HG02678 (cell line): ENCODE results near the gene RAB3GAP2.
A peak's percentile ranks its signal among the peaks of the same experiment; 100 is the strongest.
"Not testable (repeated sequence)": the region's sequence is repeated elsewhere in the genome, so short reads cannot be mapped to it uniquely, and the experiment has no call there.

Source experiments
- ATAC-seq: cut with Tn5 transposase; IDR thresholded peaks from one replicate; pipeline ENCODE4 v1.9.1; 2021; ENCODE audit warnings: mild to moderate bottlenecking, moderate library complexity; ENCODE audit not compliant: unreplicated experiment

Gene RAB3GAP2, protein sequence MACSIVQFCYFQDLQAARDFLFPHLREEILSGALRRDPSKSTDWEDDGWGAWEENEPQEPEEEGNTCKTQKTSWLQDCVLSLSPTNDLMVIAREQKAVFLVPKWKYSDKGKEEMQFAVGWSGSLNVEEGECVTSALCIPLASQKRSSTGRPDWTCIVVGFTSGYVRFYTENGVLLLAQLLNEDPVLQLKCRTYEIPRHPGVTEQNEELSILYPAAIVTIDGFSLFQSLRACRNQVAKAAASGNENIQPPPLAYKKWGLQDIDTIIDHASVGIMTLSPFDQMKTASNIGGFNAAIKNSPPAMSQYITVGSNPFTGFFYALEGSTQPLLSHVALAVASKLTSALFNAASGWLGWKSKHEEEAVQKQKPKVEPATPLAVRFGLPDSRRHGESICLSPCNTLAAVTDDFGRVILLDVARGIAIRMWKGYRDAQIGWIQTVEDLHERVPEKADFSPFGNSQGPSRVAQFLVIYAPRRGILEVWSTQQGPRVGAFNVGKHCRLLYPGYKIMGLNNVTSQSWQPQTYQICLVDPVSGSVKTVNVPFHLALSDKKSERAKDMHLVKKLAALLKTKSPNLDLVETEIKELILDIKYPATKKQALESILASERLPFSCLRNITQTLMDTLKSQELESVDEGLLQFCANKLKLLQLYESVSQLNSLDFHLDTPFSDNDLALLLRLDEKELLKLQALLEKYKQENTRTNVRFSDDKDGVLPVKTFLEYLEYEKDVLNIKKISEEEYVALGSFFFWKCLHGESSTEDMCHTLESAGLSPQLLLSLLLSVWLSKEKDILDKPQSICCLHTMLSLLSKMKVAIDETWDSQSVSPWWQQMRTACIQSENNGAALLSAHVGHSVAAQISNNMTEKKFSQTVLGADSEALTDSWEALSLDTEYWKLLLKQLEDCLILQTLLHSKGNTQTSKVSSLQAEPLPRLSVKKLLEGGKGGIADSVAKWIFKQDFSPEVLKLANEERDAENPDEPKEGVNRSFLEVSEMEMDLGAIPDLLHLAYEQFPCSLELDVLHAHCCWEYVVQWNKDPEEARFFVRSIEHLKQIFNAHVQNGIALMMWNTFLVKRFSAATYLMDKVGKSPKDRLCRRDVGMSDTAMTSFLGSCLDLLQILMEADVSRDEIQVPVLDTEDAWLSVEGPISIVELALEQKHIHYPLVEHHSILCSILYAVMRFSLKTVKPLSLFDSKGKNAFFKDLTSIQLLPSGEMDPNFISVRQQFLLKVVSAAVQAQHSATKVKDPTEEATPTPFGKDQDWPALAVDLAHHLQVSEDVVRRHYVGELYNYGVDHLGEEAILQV (N-terminal part only)

DNA sequence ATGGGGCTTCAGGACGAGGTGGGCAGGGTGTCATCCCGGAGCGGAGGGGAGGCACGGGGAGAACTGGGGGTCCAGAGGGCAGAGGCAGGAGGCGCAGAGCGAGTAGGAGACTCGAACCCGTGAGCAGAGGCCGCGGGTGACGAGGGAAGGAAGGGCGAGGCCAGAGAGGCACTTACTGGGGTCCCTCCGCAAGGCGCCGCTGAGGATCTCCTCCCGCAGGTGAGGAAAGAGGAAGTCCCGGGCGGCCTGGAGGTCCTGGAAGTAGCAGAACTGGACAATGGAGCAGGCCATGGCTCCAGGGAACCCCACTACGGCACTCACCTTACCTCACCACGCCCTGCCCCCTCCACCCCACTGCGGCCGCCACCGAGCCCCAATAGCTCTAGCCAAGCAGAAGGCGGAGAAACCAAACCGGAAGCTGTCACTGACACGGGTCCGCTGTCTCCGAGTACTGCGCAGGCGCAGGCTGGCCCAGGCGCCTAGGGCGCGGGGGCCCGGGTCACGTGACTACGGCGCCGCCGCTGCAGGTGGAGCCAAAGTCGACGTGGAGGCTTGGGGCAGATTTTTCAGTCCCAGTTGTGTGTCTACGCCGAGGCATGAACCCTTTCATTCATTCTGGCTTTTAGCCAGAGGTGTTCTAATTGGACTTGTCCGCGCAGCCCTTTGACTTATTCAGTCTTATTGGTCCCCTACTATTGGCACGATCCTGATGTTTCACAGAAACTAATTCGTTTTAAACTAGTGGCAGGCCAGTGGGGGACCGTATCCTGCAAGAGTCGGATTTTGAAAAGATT lies at the start of gene RAB3GAP2:
RAB3GAP2 (minus strand) TSS at position 407 of the 794 bp plus-strand sequence; CDS start at position 291, 116 bp downstream.
- peak; percentile 95 for ATAC-seq

- ATAC-seq = no peak
Observed at GRCh38 chr1:220321758-220322157, 49.5 kb upstream of the RAB3GAP2 start.

DNA sequence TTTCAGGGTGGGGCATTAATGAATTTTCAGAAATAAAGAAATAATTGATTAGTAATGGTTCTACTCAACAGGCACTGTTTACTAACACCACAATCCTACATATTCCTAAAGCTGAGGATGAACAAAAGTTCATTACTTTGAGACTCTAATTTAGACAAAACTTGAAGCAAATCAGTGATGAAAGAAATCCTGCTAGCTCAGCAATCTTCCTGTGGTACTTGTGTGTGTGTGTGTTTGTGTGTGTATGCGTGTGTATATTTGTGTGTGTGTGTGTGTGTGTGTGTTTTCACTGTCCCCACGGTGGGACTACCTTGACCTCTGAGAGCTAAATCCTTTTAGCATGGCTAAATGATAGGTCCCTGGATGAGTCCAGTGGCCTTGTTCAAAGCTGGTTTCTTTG lies 48.5 kb upstream of the RAB3GAP2 start:
- no peak for ATAC-seq

- ATAC-seq = no peak
Observed at GRCh38 chr1:220318673-220319072, 46.4 kb upstream of the RAB3GAP2 start.

DNA sequence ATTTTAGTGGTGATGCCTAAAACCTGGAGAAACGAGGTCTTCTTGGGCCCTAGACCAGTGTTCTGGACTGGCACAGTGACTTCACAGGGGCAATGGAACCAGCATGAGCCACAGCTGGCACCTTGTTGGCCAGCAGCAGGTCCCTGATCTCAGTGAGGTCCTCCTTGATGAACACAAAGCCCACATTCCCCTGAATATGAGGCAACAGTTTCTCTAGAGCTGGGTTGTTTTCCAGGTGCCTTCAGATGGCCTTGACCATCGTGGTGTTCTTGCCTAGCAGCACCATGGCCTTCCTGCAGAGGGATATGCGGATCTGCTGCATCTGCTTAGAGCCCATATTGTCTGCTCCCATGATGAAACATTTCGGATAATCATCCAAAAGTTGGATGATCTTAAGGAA lies 44.9 kb upstream of the RAB3GAP2 start:
- ATAC-seq = no peak

- no peak for ATAC-seq
Observed at GRCh38 chr1:220316305-220316704, 44.1 kb upstream of the RAB3GAP2 start.

DNA sequence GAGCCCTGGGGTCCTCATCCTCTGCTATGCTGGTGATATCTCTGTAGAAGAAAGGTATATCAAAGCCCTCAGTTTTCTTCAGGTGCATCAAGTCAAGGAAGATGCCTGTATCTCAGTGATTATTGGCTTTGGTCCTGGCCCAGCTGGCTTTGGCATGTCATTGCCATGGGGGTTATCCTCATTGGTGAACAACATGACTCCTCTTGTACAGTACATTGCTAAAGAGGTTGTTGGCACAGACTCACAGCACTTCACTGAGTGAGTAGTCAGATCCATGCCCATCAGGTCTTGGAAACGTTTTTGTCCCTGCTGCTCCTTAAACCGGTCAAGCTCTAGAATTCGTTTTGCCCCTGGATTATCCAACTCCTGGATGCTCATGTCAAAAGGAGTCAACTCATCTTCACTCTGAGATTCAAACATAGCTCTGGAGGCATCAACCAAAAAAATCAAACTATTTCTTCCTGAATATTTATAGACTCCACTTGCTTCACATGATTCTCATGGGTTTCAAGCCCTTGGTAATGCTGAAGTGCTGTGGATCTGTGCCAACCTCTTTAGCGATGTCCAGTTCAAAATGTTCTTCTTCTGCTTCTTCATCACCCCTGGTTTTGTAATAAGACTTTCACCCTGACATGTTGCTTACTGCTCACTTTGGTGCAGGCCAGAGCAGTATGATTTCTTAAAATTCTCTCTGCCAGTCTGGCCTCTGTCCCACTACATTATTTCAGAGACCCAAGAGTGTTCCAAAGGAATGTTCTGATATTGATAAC lies 43.0 kb upstream of the RAB3GAP2 start:
- no peak for ATAC-seq

- ATAC-seq = no peak
Observed at GRCh38 chr1:220313576-220313975, 41.3 kb upstream of the RAB3GAP2 start.

GRCh38 chr1:220310147-220310546 lies 37.9 kb upstream of the RAB3GAP2 start:
- ATAC-seq = not testable (repeated sequence)

DNA sequence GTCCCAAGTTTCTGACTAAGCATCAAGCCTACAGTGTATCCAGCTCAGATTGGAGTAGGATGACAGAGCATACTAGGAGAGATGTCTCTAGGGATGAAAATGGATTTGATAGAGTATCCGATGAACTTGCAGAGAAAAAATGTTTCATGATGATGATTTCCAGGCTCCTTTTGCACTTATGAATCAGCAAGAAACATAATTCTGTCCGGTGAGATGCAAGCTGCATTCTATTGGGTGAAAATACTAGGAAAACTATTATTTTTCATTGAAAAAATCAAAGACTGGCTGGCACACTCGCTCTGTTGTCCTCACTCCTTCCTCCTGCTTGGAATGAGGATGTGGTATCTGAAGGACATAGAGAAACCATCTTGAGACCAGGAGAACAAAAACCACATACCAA lies 35.4 kb upstream of the RAB3GAP2 start:
- no peak for ATAC-seq

GRCh38 chr1:220306339-220306738 lies 34.1 kb upstream of the RAB3GAP2 start:
- no peak for ATAC-seq

GRCh38 chr1:220303871-220304270 lies 31.6 kb upstream of the RAB3GAP2 start:
- no peak for ATAC-seq

DNA sequence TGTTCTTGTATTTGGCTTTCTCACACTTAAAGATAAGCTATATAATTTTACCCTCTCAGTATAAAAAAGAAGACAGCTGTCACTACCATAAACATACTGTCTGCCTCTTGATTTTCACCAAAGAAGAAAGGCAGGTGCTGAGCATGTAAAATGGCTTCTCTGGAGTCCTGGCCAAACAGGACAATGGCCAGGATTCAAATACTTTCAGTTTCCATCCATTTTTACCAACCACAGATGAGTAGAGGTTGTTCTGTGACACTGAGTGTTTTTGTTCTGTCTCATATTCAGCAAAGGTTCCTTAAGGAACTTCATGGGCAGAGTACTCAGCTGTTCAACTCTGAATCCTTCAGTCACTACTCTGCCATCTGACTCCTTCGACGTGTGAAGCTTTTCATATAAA lies 29.4 kb upstream of the RAB3GAP2 start:
- no peak for ATAC-seq

- ATAC-seq = no peak
Observed at GRCh38 chr1:220300442-220301121, 28.3 kb upstream of the RAB3GAP2 start.

GRCh38 chr1:220299337-220299736 lies 27.1 kb upstream of the RAB3GAP2 start:
- ATAC-seq = no peak

- ATAC-seq = no peak
Observed at GRCh38 chr1:220298470-220299205, 26.4 kb upstream of the RAB3GAP2 start.

- ATAC-seq = no peak
Observed at GRCh38 chr1:220296981-220297380, 24.7 kb upstream of the RAB3GAP2 start.

- no peak for ATAC-seq
Observed at GRCh38 chr1:220294846-220295301, 22.6 kb upstream of the RAB3GAP2 start.
